Astrocyte (in vitro differentiated cells and primary cell): ENCODE data around the gene STRIP1. TPM values are rescaled to one million over a fixed set of nuclear protein-coding genes. Genes with fewer than 3 reads are reported as not detected.

Experiments used
- DNase-seq: peaks from one replicate; pipeline ENCODE4 v3.0.0-alpha.2; 2010; ENCODE audit warnings: low read depth
- FAIRE-seq: peaks from 2 replicates; lab custom pipeline; 2011; peaks lifted over from hg19 to GRCh38; lab: Jason Lieb, UNC
- H2AFZ ChIP-seq: 2 replicates; pipeline ENCODE4 v1.6.0; 2012; ENCODE audit warnings: low read depth, low read length, inconsistent platforms
- H3K27ac ChIP-seq: 2 replicates; pipeline ENCODE4 v1.5.1; 2011; ENCODE audit warnings: low read depth, low read length, inconsistent platforms
- H3K27me3 ChIP-seq: 2 replicates; pipeline ENCODE4 v1.6.0; 2011; ENCODE audit warnings: low read length, inconsistent platforms; ENCODE audit not compliant: insufficient read depth
- H3K36me3 ChIP-seq: 2 replicates; pipeline ENCODE4 v1.5.1; 2011; ENCODE audit warnings: low read length, inconsistent platforms; ENCODE audit not compliant: insufficient read depth
- H3K4me1 ChIP-seq: 2 replicates; pipeline ENCODE4 v1.5.1; 2011; ENCODE audit warnings: low read length, inconsistent platforms; ENCODE audit not compliant: insufficient read depth
- H3K4me2 ChIP-seq: 2 replicates; pipeline ENCODE4 v1.6.0; 2012; ENCODE audit warnings: low read length, inconsistent platforms
- H3K4me3 ChIP-seq: 2 replicates; pipeline ENCODE4 v1.5.1; 2011; ENCODE audit warnings: low read depth, mild to moderate bottlenecking, low read length, inconsistent platforms; ENCODE audit not compliant: insufficient read depth
- H3K79me2 ChIP-seq: 2 replicates; pipeline ENCODE4 v1.6.0; 2012; ENCODE audit warnings: mild to moderate bottlenecking, low read length, inconsistent platforms; ENCODE audit not compliant: insufficient read depth
- H3K9ac ChIP-seq: 2 replicates; pipeline ENCODE4 v1.6.0; 2012; ENCODE audit warnings: mild to moderate bottlenecking, low read length, inconsistent platforms
- H3K9me3 ChIP-seq: 2 replicates; pipeline ENCODE4 v1.5.1; 2012; ENCODE audit warnings: low read depth, mild to moderate bottlenecking, low read length, inconsistent platforms; ENCODE audit not compliant: insufficient read depth
- H4K20me1 ChIP-seq: 2 replicates; pipeline ENCODE4 v1.6.0; 2012; ENCODE audit warnings: low read length, inconsistent platforms; ENCODE audit not compliant: insufficient read depth
- H3K27ac Mint-ChIP-seq: one replicate; pipeline ENCODE4 v1.8.0; 2021; ENCODE audit warnings: mild to moderate bottlenecking, mixed read lengths; ENCODE audit not compliant: unreplicated experiment
- H3K27me3 Mint-ChIP-seq: one replicate; pipeline ENCODE4 v1.8.0; 2021; ENCODE audit warnings: low read depth, mixed read lengths; ENCODE audit not compliant: unreplicated experiment
- H3K36me3 Mint-ChIP-seq: one replicate; pipeline ENCODE4 v1.8.0; 2021; ENCODE audit warnings: low read depth, mixed read lengths; ENCODE audit not compliant: unreplicated experiment
- H3K4me1 Mint-ChIP-seq: one replicate; pipeline ENCODE4 v1.8.0; 2021; ENCODE audit warnings: low read depth, mixed read lengths; ENCODE audit not compliant: unreplicated experiment
- H3K4me3 Mint-ChIP-seq: one replicate; pipeline ENCODE4 v1.8.0; 2021; ENCODE audit warnings: mild to moderate bottlenecking, moderate library complexity, mixed read lengths; ENCODE audit not compliant: unreplicated experiment
- H3K9me3 Mint-ChIP-seq: one replicate; pipeline ENCODE4 v1.8.0; 2021; ENCODE audit warnings: mild to moderate bottlenecking, mixed read lengths; ENCODE audit not compliant: unreplicated experiment
- EZH2 ChIP-seq: IDR thresholded peaks from 2 replicates; pipeline ENCODE4 v1.6.1; 2012; ENCODE audit warnings: mild to moderate bottlenecking, low read length, inconsistent platforms; ENCODE audit not compliant: insufficient read depth
- total RNA-seq: library from RNA; stranded (reverse); gene quantifications from 2 replicates; pipeline ENCODE4 v1.2.1, GENCODE V29; 2021
- TF ChIP-seq, protein P1 (sequence below): IDR thresholded peaks from 2 replicates; pipeline ENCODE4 v1.5.1; 2011; ENCODE audit warnings: low read depth, mild to moderate bottlenecking, inconsistent platforms, low read length, moderate library complexity; ENCODE audit not compliant: insufficient read depth

Gene STRIP1
- total RNA-seq, 1 donor from 2014 or later: 40.8 TPM

DNA sequence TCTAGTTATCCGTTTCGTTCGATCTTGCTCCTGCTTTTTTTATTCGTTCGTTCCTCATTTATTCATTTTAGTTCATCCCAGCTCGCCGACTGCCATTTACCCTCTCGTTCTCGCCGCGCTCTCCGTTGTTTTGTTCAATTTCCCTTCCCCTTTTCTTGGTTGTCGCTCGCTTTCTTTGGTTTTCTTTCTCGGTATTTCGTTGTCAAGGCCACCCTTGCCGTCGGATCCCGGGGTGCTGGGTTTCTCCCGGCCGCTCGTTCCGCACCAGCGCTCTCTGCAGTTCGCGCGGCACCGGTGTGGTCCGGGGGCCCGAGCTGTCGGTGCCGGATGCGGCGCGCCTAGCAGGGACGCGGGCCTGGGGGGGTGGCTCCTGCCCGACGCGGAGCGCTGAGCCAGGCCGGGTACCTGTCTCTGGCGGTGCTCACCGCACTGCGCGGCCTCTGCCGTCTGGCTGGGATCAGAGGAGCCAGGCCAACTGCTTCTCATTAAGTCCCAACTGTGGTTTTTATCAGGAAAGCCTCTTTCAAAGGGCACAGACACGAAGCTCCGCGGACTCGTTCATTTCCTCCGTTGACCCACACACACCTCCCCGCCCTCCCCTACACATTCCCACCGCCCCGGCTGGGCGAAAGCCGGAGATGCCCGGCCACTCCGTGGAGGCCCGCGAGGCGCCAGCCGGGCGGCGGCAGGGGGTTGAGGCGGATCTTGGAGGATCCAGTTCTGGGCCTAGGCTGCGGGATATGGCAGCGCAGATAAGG lies 34.4 kb downstream of the STRIP1 start:
- Histone ChIP-seq H3K9me3 (peaks cover 8% of the 10 kb centered on the region), H2AFZ (no peak overlapping the region), H3K79me2 (no peaks in the 10 kb centered on the region), H3K4me2 (no peak overlapping the region), H4K20me1 (peaks cover 24% of the 10 kb centered on the region), H3K4me1 (no peaks in the 10 kb centered on the region), H3K27ac (no peak overlapping the region), H3K36me3 (no peaks in the 10 kb centered on the region), H3K9ac (no peak overlapping the region), H3K4me3 (no peak overlapping the region), H3K27me3 (peaks cover 70% of the 10 kb centered on the region)
- no peak overlapping the region for H3K4me3 Mint-ChIP-seq
- peaks cover 84% of the 10 kb centered on the region for H3K27me3 Mint-ChIP-seq
- peaks cover 5% of the 10 kb centered on the region for H3K36me3 Mint-ChIP-seq
- FAIRE-seq (no peak), DNase-seq (no peak)
- TF ChIP-seq, protein P1, sequence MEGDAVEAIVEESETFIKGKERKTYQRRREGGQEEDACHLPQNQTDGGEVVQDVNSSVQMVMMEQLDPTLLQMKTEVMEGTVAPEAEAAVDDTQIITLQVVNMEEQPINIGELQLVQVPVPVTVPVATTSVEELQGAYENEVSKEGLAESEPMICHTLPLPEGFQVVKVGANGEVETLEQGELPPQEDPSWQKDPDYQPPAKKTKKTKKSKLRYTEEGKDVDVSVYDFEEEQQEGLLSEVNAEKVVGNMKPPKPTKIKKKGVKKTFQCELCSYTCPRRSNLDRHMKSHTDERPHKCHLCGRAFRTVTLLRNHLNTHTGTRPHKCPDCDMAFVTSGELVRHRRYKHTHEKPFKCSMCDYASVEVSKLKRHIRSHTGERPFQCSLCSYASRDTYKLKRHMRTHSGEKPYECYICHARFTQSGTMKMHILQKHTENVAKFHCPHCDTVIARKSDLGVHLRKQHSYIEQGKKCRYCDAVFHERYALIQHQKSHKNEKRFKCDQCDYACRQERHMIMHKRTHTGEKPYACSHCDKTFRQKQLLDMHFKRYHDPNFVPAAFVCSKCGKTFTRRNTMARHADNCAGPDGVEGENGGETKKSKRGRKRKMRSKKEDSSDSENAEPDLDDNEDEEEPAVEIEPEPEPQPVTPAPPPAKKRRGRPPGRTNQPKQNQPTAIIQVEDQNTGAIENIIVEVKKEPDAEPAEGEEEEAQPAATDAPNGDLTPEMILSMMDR: no peak
- TF ChIP-seq EZH2: no peak
- peak overlapping the region; percentile 75 for H3K27ac Mint-ChIP-seq
- H3K4me1 Mint-ChIP-seq: peaks cover 2% of the 10 kb centered on the region
- H3K9me3 Mint-ChIP-seq: peaks cover 10% of the 10 kb centered on the region

GRCh38 chr1:110069404-110070281 lies 35.2 kb downstream of the STRIP1 start:
- Histone ChIP-seq H4K20me1 (peaks cover 24% of the 10 kb centered on the region), H3K36me3 (no peaks in the 10 kb centered on the region), H3K79me2 (no peaks in the 10 kb centered on the region), H2AFZ (no peak overlapping the region), H3K4me3 (no peak overlapping the region), H3K27ac (no peak overlapping the region), H3K9ac (no peak overlapping the region), H3K4me2 (no peak overlapping the region), H3K27me3 (peaks cover 78% of the 10 kb centered on the region), H3K4me1 (no peaks in the 10 kb centered on the region), H3K9me3 (peaks cover 8% of the 10 kb centered on the region)
- Mint-ChIP-seq H3K4me1 (peaks cover 2% of the 10 kb centered on the region), H3K4me3 (no peak overlapping the region), H3K36me3 (peaks cover 5% of the 10 kb centered on the region), H3K27ac (no peak overlapping the region), H3K27me3 (peaks cover 86% of the 10 kb centered on the region), H3K9me3 (peaks cover 10% of the 10 kb centered on the region)
- no peak for DNase-seq
- FAIRE-seq: no peak
- peak; percentile 100 for TF ChIP-seq EZH2
- TF ChIP-seq, protein P1: no peak
